Raji (cell line): ENCODE results near the gene DHX34.

Experiments
- POLR2A ChIP-seq: IDR thresholded peaks from 2 replicates; pipeline ENCODE4 v1.6.1; 2011; ENCODE audit warnings: low read depth, low read length, control low read depth; ENCODE audit not compliant: insufficient read depth

Gene DHX34

DNA sequence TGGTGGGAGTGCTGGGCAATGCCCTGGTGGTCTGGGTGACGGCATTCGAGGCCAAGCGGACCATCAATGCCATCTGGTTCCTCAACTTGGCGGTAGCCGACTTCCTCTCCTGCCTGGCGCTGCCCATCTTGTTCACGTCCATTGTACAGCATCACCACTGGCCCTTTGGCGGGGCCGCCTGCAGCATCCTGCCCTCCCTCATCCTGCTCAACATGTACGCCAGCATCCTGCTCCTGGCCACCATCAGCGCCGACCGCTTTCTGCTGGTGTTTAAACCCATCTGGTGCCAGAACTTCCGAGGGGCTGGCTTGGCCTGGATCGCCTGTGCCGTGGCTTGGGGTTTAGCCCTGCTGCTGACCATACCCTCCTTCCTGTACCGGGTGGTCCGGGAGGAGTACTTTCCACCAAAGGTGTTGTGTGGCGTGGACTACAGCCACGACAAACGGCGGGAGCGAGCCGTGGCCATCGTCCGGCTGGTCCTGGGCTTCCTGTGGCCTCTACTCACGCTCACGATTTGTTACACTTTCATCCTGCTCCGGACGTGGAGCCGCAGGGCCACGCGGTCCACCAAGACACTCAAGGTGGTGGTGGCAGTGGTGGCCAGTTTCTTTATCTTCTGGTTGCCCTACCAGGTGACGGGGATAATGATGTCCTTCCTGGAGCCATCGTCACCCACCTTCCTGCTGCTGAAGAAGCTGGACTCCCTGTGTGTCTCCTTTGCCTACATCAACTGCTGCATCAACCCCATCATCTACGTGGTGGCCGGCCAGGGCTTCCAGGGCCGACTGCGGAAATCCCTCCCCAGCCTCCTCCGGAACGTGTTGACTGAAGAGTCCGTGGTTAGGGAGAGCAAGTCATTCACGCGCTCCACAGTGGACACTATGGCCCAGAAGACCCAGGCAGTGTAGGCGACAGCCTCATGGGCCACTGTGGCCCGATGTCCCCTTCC lies 28.9 kb upstream of the DHX34 start:
- TF ChIP-seq POLR2A, result no peak

DNA sequence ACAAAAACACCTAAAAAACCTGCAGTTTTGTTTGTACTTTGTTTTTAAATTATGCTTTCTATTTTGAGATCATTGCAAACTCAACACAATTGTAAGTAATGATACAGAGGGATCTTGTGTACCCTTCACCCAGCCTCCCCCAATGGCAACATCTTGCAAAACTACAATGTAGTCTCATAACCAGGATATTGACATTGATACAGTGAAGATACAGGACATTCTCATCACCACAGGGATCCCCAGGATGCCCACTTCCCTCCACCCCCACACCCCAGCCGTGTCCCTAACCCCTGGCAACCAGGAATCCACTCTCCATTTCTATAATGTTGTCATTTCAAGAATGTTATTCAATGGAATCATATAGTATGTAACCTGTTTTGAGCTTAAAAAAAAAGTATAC lies 27.5 kb upstream of the DHX34 start:
- TF ChIP-seq POLR2A, result no peak

DNA sequence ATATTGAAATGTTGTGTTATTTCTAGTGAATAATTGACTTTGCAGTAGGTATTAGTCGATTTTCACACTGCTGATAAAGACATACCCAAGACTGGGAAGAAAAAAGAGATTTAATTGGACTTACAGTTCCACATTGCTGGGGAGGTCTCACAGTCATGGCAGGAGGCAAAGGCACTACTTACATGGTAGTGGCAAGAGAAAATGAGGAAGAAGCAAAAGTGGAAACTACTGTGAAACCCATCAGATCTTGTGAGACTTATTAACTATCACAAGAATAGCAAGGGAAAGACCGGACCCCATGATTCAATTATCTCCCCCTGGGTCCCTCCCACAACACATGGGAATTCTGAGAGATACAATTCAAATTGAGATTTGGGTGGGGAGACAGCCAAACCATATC lies 27.1 kb upstream of the DHX34 start:
- no peak for TF ChIP-seq POLR2A

- no peak for TF ChIP-seq POLR2A
Measured at GRCh38 chr19:47323409-47323808, 25.7 kb upstream of the DHX34 start.

DNA sequence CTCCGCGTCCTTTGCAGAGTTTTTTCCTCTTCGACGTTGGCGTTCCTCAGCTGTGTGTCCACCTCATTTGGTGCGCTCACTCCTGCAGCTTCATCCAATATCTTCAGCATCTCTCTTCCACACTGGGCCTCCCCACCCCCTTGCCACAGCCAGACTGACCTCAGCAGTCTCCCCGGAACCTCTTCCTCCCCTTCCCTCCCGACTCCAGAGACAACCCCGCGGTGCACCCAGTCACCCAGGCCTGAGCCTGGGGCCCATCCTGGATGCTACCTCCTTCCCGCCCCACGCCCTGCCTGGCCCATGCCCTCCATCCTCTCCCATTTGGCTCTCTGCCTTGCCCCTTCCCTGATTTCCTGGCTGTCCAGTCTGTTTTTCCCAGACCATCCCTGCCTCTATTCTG lies 25.2 kb upstream of the DHX34 start:
- TF ChIP-seq POLR2A, result no peak

DNA sequence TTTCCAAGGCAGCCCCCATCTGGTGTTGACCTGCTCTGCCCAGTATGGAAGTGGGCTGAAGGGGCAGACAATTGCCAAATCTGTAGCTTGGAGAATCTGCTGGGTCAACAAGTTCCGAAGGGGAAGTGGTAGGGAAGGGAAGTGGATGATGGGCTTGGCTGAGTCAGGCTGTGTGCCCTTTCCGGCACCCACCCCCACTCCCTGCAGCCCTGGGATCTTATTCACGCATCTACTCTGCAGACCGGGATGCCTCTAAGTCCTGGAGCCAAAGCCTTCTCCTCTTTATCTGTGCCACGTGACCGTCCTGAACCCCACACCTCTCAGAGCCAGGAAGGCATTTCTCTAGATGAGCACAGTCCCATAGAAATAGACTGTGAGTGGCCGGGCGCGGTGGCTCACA lies 24.6 kb upstream of the DHX34 start:
- no peak for TF ChIP-seq POLR2A

- no peak for TF ChIP-seq POLR2A
Measured at GRCh38 chr19:47330466-47330869, 18.6 kb upstream of the DHX34 start.

DNA sequence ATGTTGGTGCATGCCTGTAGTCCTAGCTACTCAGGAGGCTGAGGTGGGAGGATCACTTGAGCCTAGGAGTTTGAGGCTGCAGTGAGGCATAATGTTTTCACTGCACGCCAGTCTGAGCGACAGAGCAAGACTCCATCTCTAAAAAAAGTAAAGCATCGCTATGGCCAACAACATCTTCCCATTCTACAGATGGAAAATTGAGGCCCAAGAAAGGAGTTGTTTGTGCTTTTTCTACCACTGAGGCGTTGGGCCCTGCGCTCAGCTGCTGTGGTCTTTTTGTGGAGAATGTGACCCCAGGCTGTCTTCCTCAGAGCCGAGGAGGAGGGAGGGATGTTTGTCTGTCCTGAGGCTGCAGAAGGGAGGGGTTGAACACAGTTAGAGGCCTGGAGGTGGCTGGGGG lies 17.6 kb upstream of the DHX34 start:
- no peak for TF ChIP-seq POLR2A

GRCh38 chr19:47331931-47332547 lies 17.1 kb upstream of the DHX34 start, which contains the start of gene C5AR2:
C5AR2 (plus strand) TSS chr19:47332175; CDS start chr19:47340800, 8,625 bp downstream.
- no peak for TF ChIP-seq POLR2A

DNA sequence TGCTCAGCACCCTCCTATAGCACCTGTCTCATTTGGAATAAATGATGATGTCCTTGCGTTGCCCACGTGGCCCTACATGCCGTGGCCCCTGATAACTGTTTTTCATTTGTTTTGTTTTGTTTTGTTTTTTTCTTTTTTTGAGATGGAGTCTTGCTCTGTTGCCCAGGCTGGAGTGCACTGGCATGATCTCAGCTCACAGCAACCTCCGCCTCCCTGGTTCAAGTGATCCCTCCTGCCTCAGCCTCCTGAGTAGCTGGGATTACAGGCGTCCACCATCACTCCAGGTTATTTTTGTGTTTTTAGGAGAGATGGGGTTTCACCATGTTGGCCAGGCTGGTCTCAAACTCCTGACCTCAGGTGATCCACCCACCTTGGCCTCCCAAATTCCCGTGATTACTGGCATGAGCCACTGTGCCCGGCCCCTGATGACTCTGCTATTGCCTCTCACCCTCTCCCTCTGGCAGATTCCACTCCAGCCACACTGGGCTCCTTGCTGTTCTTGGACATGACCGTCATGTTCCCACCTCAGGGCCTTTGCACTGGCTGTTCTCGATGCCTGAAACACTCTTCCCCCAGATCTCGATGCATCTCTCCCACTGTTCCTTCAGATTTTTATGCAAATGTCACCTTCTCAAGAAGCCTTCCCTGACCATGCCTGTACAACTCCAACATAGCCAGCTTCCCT lies 9.8 kb upstream of the DHX34 start:
- TF ChIP-seq POLR2A, result no peak

DNA sequence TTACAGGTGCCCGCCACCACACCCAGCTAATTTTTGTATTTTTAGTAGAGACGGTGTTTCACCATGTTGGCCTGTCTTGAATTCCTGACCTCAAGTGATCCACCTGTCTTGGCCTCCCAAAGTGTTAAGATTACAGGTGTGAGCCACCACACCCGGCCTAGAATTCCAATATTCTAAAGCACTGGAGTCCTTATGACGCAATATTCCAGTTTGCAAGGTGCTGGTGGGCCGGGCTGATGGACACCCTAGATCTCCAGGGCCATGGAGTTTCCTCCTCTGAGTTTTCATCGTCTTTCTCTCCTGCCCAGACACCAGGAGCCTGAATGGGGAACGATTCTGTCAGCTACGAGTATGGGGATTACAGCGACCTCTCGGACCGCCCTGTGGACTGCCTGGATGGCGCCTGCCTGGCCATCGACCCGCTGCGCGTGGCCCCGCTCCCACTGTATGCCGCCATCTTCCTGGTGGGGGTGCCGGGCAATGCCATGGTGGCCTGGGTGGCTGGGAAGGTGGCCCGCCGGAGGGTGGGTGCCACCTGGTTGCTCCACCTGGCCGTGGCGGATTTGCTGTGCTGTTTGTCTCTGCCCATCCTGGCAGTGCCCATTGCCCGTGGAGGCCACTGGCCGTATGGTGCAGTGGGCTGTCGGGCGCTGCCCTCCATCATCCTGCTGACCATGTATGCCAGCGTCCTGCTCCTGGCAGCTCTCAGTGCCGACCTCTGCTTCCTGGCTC lies 8.5 kb upstream of the DHX34 start:
- TF ChIP-seq POLR2A, result no peak

GRCh38 chr19:47341734-47342133 lies 7.4 kb upstream of the DHX34 start:
- TF ChIP-seq POLR2A, result no peak

- no peak for TF ChIP-seq POLR2A
Measured at GRCh38 chr19:47343194-47343802, 5.8 kb upstream of the DHX34 start.

DNA sequence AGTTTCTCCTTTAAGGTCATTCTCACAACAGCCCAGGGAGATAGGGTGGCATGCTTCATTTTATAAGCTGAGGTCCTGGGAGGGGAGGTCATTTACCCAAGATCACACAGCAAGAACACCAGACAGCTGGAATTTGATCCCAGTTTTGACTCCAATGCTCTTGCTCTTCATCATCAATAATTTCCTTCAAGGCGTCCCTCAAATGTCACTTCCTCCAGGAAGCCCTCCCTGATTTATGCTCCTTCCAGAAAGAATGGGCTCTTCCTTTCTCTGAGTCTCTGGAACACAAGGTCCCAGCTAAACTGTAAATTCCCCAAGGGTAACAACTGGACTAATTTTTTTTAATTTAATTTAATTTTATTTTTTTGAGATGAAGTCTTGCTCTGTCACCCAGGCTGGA lies 4.7 kb upstream of the DHX34 start:
- TF ChIP-seq POLR2A, result no peak

- TF ChIP-seq POLR2A, result no peak
Measured at GRCh38 chr19:47350630-47351029, 1.5 kb downstream of the DHX34 start.
